Measurements from ENCODE around the gene PAK6. TPM values are rescaled to one million over a fixed set of nuclear protein-coding genes. Genes with fewer than 3 reads are reported as not detected.

The PAK6 gene
- polyA plus RNA-seq, 1 donor from 2014 or later, result 32.4 TPM

DNA sequence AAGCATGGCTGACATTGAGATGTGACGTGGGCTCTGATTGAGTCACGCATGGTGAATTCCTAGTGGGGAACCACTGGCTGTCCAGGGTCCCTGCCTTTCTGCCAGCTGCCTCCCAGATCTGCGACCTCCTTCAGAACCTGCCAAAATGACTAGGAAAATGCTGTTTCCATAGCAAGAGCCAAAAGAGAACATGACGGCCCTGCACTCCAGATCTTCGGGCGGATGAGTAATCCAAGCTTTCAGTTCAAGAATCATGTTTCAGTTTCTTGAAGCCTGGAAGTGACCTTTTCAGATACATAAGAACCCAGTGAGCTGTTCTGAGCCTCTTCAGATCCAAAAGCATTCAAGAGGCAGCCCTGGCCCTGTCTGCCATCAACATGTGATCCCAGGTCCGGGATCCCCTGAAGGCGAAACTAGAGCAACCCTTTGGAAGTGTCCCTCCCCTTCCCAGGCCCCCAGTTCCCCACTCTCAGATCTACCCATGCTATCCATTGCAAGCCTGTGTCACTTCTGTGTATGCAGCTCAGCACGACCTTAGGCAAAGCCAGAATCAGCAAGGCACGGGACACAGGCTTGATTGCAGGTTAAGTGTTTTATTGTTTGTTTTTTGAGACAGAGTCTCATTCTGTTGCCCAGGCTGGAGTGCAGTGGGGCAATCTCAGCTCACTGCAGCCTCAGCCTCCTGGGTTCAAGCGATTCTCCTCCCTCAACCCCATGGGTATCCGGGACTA, 24.3 kb downstream of the PAK6 start:
- Histone ChIP-seq H3K4me3 (ENCODE audit: low read length) (no peak overlapping the region), H3K4me2 (ENCODE audit: low read length) (no peak overlapping the region), H3K79me2 (replicated peaks; ENCODE audit: insufficient read depth, low read length) (no peaks in the 10 kb centered on the region), H3F3A (ENCODE audit: insufficient read depth, low read length, poor library complexity, severe bottlenecking) (no peaks in the 10 kb centered on the region), H4K20me1 (ENCODE audit: insufficient read depth) (no peaks in the 10 kb centered on the region), H3K9me3 (ENCODE audit: low read length) (no peaks in the 10 kb centered on the region), H2AFZ (ENCODE audit: low read depth, low read length) (no peak overlapping the region), H3K27ac (ENCODE audit: low read length) (no peak overlapping the region), H3K36me3 (ENCODE audit: insufficient read depth, low read length) (no peaks in the 10 kb centered on the region), H3K9me2 (ENCODE audit: insufficient read depth, low read length) (no peaks in the 10 kb centered on the region), H3K9ac (ENCODE audit: low read length) (no peak overlapping the region), H3K27me3 (ENCODE audit: insufficient read depth, low read depth, low read length) (no peaks in the 10 kb centered on the region)
- TF ChIP-seq POLR2AphosphoS5 (IDR thresholded peaks at IDR 0.05) (no peak), EP300 (conservative IDR thresholded peaks at IDR 0.05; ENCODE audit: poor library complexity, severe bottlenecking) (no peak), EZH2 (IDR thresholded peaks at IDR 0.05; ENCODE audit: borderline replicate concordance, insufficient read depth, low read length, poor library complexity, severe bottlenecking) (no peak), MXI1 (conservative IDR thresholded peaks at IDR 0.05; ENCODE audit: poor library complexity, severe bottlenecking) (no peak)
- TF ChIP-seq, protein P1, sequence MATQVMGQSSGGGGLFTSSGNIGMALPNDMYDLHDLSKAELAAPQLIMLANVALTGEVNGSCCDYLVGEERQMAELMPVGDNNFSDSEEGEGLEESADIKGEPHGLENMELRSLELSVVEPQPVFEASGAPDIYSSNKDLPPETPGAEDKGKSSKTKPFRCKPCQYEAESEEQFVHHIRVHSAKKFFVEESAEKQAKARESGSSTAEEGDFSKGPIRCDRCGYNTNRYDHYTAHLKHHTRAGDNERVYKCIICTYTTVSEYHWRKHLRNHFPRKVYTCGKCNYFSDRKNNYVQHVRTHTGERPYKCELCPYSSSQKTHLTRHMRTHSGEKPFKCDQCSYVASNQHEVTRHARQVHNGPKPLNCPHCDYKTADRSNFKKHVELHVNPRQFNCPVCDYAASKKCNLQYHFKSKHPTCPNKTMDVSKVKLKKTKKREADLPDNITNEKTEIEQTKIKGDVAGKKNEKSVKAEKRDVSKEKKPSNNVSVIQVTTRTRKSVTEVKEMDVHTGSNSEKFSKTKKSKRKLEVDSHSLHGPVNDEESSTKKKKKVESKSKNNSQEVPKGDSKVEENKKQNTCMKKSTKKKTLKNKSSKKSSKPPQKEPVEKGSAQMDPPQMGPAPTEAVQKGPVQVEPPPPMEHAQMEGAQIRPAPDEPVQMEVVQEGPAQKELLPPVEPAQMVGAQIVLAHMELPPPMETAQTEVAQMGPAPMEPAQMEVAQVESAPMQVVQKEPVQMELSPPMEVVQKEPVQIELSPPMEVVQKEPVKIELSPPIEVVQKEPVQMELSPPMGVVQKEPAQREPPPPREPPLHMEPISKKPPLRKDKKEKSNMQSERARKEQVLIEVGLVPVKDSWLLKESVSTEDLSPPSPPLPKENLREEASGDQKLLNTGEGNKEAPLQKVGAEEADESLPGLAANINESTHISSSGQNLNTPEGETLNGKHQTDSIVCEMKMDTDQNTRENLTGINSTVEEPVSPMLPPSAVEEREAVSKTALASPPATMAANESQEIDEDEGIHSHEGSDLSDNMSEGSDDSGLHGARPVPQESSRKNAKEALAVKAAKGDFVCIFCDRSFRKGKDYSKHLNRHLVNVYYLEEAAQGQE (IDR thresholded peaks at IDR 0.05; ENCODE audit: borderline replicate concordance), result no peak

DNA sequence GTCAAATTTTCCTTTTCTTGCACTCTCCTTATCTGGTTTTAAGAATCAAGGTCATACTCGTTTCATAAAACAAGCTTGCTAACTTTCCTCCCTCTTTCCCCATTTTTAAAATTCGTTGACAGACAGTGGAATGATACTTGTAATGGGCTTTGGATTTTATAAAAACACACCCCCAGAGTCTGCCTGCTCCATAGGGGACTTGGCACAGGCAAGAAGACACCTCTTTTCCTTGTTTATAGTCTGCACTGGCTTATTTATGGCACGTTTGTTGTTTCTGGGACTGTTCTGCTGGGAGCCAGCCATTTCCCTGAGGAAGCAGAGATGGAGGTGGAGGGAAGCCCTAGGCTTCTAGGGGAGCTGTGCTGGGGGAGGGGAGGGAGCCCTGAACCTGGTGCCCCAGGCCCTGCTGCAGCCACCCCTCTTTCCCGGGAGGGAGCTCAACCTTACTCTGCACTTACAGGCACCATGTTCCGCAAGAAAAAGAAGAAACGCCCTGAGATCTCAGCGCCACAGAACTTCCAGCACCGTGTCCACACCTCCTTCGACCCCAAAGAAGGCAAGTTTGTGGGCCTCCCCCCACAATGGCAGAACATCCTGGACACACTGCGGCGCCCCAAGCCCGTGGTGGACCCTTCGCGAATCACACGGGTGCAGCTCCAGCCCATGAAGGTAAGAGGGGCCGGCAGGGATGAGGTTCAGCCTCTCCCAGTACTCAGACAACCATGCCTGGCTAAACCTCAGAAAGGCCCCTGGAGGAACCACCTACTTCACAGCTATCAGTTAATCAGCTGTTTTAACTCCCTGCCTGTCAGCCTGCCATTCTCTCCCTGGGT, 25.7 kb downstream of the PAK6 start:
- no peak overlapping the region for H2AFZ ChIP-seq (ENCODE audit: low read depth, low read length)
- no peaks in the 10 kb centered on the region for H3K27me3 ChIP-seq (ENCODE audit: insufficient read depth, low read depth, low read length)
- no peaks in the 10 kb centered on the region for H3F3A ChIP-seq (ENCODE audit: insufficient read depth, low read length, poor library complexity, severe bottlenecking)
- no peaks in the 10 kb centered on the region for H3K79me2 ChIP-seq (replicated peaks; ENCODE audit: insufficient read depth, low read length)
- no peak overlapping the region for H3K27ac ChIP-seq (ENCODE audit: low read length)
- no peak overlapping the region for H3K4me2 ChIP-seq (ENCODE audit: low read length)
- H3K9me2 ChIP-seq (ENCODE audit: insufficient read depth, low read length), result no peaks in the 10 kb centered on the region
- H3K9me3 ChIP-seq (ENCODE audit: low read length), result no peaks in the 10 kb centered on the region
- no peak overlapping the region for H3K4me3 ChIP-seq (ENCODE audit: low read length)
- H3K9ac ChIP-seq (ENCODE audit: low read length), result no peak overlapping the region
- TF ChIP-seq EZH2 (IDR thresholded peaks at IDR 0.05; ENCODE audit: borderline replicate concordance, insufficient read depth, low read length, poor library complexity, severe bottlenecking) (no peak), RAD21 (conservative IDR thresholded peaks at IDR 0.05) (no peak), POLR2AphosphoS5 (IDR thresholded peaks at IDR 0.05) (no peak), SMC3 (conservative IDR thresholded peaks at IDR 0.05; ENCODE audit: poor library complexity) (no peak), TAF1 (IDR thresholded peaks at IDR 0.05; ENCODE audit: low read depth) (no peak), MXI1 (conservative IDR thresholded peaks at IDR 0.05; ENCODE audit: poor library complexity, severe bottlenecking) (no peak), EP300 (conservative IDR thresholded peaks at IDR 0.05; ENCODE audit: poor library complexity, severe bottlenecking) (no peak)
- TF ChIP-seq, protein P2, sequence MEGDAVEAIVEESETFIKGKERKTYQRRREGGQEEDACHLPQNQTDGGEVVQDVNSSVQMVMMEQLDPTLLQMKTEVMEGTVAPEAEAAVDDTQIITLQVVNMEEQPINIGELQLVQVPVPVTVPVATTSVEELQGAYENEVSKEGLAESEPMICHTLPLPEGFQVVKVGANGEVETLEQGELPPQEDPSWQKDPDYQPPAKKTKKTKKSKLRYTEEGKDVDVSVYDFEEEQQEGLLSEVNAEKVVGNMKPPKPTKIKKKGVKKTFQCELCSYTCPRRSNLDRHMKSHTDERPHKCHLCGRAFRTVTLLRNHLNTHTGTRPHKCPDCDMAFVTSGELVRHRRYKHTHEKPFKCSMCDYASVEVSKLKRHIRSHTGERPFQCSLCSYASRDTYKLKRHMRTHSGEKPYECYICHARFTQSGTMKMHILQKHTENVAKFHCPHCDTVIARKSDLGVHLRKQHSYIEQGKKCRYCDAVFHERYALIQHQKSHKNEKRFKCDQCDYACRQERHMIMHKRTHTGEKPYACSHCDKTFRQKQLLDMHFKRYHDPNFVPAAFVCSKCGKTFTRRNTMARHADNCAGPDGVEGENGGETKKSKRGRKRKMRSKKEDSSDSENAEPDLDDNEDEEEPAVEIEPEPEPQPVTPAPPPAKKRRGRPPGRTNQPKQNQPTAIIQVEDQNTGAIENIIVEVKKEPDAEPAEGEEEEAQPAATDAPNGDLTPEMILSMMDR (IDR thresholded peaks at IDR 0.05; ENCODE audit: poor library complexity, severe bottlenecking), result no peak
- TF ChIP-seq, protein P1 (IDR thresholded peaks at IDR 0.05; ENCODE audit: borderline replicate concordance), result no peak
- no peaks in the 10 kb centered on the region for H4K20me1 ChIP-seq (ENCODE audit: insufficient read depth)
- H3K36me3 ChIP-seq (ENCODE audit: insufficient read depth, low read length), result no peaks in the 10 kb centered on the region

Measured in neural cell (in vitro differentiated cells).